GM12875 (cell line): ENCODE data around the gene CDKN2B-AS1.
A peak's percentile ranks its signal among the peaks of the same experiment; 100 is the strongest.

ENCODE experiments used
- H3K4me3 ChIP-seq: one replicate; pipeline ENCODE4 v1.5.1; 2011; ENCODE audit warnings: low read depth, low read length, control low read depth
- TF ChIP-seq, protein P1 (sequence below): IDR thresholded peaks from 2 replicates; pipeline ENCODE4 v1.5.1; 2011; ENCODE audit warnings: low read depth, mild to moderate bottlenecking, control low read depth, inconsistent platforms, low read length, moderate library complexity, borderline replicate concordance; ENCODE audit not compliant: insufficient read depth

The CDKN2B-AS1 gene

DNA sequence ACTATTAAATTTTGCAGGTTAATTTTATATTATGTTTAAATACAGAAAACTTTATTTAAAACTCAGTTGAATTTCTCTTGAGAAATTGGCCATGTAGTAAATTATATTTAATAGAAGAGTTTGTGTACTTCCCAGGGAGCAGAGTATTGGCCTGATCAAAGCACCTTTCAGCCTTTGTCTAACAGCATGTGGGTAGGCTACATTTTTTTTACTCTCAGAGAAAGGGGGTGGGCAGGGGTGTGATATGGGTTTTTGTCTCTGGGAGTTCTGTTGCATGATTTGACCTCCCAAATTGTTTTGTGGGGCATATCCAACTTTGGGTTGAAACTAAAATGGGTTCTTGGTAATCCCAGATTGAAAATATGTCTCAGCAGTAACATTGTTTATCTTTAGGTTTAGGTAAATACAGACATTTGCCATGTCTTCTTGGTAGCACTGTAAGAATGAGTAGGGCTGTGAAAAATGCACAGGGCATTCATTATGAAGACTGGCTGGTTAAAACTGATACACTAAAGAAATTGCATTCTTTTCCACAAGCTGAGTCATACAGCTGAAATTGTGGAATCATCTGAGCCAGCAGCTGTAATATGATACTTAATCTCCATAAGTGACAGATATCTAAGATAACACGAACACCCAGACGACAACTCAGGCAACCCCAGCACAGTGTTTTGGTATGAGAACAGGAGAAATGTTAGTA lies 89.9 kb downstream of the CDKN2B-AS1 start:
- TF ChIP-seq, protein P1, sequence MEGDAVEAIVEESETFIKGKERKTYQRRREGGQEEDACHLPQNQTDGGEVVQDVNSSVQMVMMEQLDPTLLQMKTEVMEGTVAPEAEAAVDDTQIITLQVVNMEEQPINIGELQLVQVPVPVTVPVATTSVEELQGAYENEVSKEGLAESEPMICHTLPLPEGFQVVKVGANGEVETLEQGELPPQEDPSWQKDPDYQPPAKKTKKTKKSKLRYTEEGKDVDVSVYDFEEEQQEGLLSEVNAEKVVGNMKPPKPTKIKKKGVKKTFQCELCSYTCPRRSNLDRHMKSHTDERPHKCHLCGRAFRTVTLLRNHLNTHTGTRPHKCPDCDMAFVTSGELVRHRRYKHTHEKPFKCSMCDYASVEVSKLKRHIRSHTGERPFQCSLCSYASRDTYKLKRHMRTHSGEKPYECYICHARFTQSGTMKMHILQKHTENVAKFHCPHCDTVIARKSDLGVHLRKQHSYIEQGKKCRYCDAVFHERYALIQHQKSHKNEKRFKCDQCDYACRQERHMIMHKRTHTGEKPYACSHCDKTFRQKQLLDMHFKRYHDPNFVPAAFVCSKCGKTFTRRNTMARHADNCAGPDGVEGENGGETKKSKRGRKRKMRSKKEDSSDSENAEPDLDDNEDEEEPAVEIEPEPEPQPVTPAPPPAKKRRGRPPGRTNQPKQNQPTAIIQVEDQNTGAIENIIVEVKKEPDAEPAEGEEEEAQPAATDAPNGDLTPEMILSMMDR: no peak

DNA sequence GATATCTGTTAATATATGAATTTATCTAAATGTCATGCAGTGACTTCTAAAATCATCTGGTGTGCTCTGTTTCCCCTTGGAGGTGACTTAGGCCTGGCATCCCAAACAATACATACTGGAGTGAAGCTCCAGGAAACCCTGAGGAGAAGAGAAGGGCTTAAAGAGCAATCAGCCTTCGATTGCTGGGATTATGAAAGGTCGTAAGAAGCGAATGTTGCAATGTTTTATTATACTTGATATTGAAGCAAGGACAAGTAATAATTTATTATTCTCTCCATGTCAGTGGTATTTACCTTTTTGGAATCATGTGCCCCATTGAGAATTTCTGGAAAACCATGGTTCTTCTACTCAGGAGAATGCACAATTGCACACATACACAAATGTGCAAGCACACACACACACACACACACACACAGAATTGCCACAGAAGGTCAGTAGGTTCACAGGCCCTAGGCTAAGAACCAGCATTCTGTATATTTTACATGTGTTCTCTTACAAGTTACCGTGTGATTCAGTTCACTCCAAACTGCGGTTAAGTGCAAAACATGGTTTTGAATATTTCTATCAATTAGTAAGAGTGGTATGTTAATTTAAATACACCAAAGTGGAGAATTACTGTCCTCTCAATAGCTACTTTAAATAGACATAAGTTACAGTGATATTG lies 93.6 kb downstream of the CDKN2B-AS1 start:
- TF ChIP-seq, protein P1: no peak
- no peak overlapping the region for H3K4me3 ChIP-seq

More for the DNA sequence above, 89.9 kb downstream of the CDKN2B-AS1 start:
- H3K4me3 ChIP-seq: no peak overlapping the region

DNA sequence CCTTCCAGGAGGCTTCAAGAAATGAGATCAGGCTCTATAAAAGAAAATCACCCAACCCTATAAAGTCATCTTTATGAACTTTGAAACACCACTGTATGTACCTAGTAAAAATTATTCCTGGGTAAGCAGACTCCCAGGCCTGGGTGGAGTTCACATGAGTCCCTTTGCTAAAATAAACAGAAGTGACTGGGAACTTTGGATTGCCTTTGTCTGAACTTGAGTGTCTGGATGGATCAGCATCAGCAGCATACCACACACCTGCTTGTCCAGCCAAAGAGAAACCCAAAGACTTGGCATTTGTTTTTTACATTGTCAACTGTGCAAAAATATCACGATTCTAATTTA lies 94.1 kb downstream of the CDKN2B-AS1 start:
- TF ChIP-seq, protein P1: no peak
- H3K4me3 ChIP-seq: no peak overlapping the region

DNA sequence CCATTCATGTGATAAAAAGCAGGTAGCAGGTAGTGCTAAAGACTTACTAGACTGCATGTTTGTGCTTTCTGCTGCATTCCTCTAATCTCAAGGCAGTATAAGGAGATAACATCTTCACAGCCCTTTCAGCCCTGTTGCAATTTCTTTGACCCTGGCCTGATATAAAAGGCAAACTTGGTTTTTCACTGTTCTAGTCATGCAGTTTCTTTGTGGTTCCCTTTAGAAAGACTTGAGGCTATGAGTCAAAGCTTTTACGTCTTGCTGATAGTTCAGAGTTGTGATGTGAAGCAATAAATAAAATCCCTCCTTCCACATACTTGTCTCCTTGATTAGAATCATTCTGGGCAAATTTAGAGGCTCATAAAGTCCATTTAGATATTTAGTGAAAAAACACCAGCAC lies 103.1 kb downstream of the CDKN2B-AS1 start:
- no peak overlapping the region for H3K4me3 ChIP-seq
- TF ChIP-seq, protein P1: no peak

DNA sequence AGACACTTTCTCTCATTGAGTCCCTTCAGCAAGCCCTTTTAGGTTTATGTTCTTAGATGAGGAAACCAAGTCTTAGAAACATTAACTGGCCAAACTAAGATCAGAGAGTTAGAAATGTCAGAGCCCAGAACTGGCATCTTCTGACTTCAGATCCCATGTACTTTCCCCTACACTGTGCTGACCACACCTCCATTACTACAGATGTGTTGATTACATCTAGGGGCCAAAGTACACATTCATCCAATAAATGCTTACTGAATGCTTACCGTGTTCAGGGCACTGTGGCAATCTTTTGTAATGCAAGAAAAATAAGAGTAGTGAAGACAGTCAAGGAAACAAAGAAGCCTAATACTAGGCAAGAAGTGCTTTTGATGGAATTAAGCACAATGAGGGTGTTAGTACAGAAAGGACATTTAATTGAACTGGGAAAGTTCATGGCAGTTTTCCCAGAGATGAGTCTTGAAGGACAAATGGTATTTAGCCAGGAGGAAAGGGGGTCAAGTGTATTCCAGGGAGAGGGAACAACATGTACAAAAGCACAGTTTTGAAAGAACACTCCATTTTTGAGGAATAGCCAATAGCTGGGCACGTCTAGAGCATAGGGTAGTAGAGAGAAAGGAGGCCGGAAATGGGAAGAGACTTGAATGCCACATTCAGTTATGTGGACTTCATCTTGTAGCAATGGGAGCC lies 104.2 kb downstream of the CDKN2B-AS1 start:
- TF ChIP-seq, protein P1: no peak
- no peak overlapping the region for H3K4me3 ChIP-seq

DNA sequence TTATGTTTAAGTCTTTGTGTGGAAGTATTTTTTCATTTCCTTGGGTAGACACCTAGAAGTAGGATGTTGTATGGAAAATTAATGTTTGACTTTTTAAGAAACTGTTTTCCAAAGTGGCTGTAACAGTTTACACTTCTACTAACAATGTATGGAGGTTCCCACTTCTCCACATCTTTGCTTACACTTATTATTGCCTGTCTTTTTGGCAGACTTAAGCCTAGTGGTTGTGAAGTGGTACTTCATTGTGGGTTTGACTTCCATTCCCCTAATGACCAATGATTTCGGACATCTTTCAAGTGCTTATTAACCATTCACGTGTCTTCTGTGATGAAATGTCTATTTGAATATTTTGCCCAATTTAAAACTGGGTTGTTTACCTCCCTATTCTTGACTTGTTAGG lies 106.0 kb downstream of the CDKN2B-AS1 start:
- TF ChIP-seq, protein P1: peak; percentile 37; the same call in 1 of the 2 replicates
- H3K4me3 ChIP-seq: no peak overlapping the region
